Upper lobe of right lung (tissue), 1 donor: ENCODE measurements around the gene C7orf57. TPM values are rescaled to one million over a fixed set of nuclear protein-coding genes. Genes with fewer than 3 reads are reported as not detected.
A peak's percentile ranks its signal among the peaks of the same experiment; 100 is the strongest.

Experiments
- ATAC-seq: fragments of 200-7000 bp; cut with Tn5 transposase; one replicate; pipeline ENCODE4 v1.9.1; 2020; ENCODE audit warnings: mild to moderate bottlenecking, moderate library complexity
- DNase-seq: peaks from one replicate; pipeline ENCODE4 v3.0.0-alpha.2; 2020
- H3K27ac ChIP-seq: fragments of 200-600 bp; one replicate; pipeline ENCODE4 v1.8.0; 2022
- H3K27me3 ChIP-seq: fragments of 200-600 bp; one replicate; pipeline ENCODE4 v1.8.0; 2022; ENCODE audit warnings: mild to moderate bottlenecking
- H3K36me3 ChIP-seq: fragments of 200-600 bp; one replicate; pipeline ENCODE4 v1.8.0; 2022
- H3K4me1 ChIP-seq: fragments of 200-600 bp; one replicate; pipeline ENCODE4 v1.8.0; 2022
- H3K4me3 ChIP-seq: fragments of 200-600 bp; one replicate; pipeline ENCODE4 v1.8.0; 2022; ENCODE audit warnings: mild to moderate bottlenecking
- H3K9me3 ChIP-seq: fragments of 200-600 bp; one replicate; pipeline ENCODE4 v1.8.0; 2022
- intact Hi-C: fragments of 100-400 bp; cut with DNase I; formaldehyde crosslinking; loops from one replicate; pipeline ENCODE4 v1.11.0; 2022
- total RNA-seq: library from RNA; stranded (reverse); fragmentation: NEBNext Ultra II Directional; extraction: Animal tissue kit (Norgen Biotek cat#: 25700); gene quantifications from one replicate; pipeline ENCODE4 v1.2.1, GENCODE V29; 2021
- TF ChIP-seq, protein P1 (sequence below): fragments of 200-600 bp; IDR thresholded peaks from one replicate; pipeline ENCODE4 v1.8.0; 2022; ENCODE audit warnings: antibody characterized with exemption
- donor health status: DM: no; HTN: yes; CAD: no; lungs with severe emphysema.

The C7orf57 gene
- total RNA-seq, 1 donor from 2014 or later = not detected

DNA sequence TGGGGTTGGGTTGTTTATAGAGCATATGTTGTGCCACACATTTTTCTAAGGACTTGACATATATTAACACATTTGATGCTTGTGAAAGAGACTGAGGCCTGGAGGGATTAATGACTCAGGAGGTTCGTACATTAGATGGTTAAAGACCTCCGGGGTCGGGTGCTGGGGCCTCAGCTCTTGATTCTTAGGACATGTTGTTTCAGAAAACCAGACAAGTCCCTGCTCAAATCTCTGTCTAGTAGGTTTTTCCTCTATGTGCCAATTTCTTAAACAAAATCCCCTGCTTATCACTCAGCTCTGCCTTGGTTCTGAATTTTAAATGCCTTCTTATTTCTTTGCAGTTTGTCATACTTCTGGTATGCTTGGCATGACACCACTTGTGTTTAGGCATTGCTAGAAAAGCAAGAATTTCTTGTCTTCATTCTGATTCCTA lies 59.5 kb downstream of the C7orf57 start:
- no peak for DNase-seq
- Histone ChIP-seq H3K27ac (no peak overlapping the region), H3K4me1 (peaks cover 49% of the 10 kb centered on the region), H3K27me3 (no peaks in the 10 kb centered on the region), H3K9me3 (no peaks in the 10 kb centered on the region), H3K36me3 (peaks cover 71% of the 10 kb centered on the region), H3K4me3 (no peak overlapping the region)
- peak; percentile 2 for ATAC-seq
- intact Hi-C loops = no loop called here
- TF ChIP-seq, protein P1, sequence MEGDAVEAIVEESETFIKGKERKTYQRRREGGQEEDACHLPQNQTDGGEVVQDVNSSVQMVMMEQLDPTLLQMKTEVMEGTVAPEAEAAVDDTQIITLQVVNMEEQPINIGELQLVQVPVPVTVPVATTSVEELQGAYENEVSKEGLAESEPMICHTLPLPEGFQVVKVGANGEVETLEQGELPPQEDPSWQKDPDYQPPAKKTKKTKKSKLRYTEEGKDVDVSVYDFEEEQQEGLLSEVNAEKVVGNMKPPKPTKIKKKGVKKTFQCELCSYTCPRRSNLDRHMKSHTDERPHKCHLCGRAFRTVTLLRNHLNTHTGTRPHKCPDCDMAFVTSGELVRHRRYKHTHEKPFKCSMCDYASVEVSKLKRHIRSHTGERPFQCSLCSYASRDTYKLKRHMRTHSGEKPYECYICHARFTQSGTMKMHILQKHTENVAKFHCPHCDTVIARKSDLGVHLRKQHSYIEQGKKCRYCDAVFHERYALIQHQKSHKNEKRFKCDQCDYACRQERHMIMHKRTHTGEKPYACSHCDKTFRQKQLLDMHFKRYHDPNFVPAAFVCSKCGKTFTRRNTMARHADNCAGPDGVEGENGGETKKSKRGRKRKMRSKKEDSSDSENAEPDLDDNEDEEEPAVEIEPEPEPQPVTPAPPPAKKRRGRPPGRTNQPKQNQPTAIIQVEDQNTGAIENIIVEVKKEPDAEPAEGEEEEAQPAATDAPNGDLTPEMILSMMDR = no peak

GRCh38 chr7:48096273-48096672 lies 60.9 kb downstream of the C7orf57 start:
- Histone ChIP-seq H3K4me1 (peaks cover 37% of the 10 kb centered on the region), H3K27ac (peak overlapping the region; percentile 55), H3K4me3 (no peak overlapping the region), H3K36me3 (peaks cover 84% of the 10 kb centered on the region), H3K27me3 (no peaks in the 10 kb centered on the region), H3K9me3 (no peaks in the 10 kb centered on the region)
- TF ChIP-seq, protein P1 = no peak
- peak; percentile 65 for ATAC-seq
- no peak for DNase-seq
- intact Hi-C loops = no loop called here

GRCh38 chr7:48097521-48098231 lies 62.3 kb downstream of the C7orf57 start:
- no peak overlapping the region for H3K4me3 ChIP-seq
- DNase-seq (no peak), ATAC-seq (peak; percentile 38)
- H3K27ac ChIP-seq = peak overlapping the region; percentile 55
- peaks cover 95% of the 10 kb centered on the region for H3K36me3 ChIP-seq
- intact Hi-C loops = no loop called here
- H3K4me1 ChIP-seq = peaks cover 31% of the 10 kb centered on the region
- TF ChIP-seq, protein P1 = no peak
- no peaks in the 10 kb centered on the region for H3K27me3 ChIP-seq
- H3K9me3 ChIP-seq = no peaks in the 10 kb centered on the region

- H3K4me1 ChIP-seq = peaks cover 31% of the 10 kb centered on the region
- no peak overlapping the region for H3K4me3 ChIP-seq
- intact Hi-C loops = no loop called here
- no peaks in the 10 kb centered on the region for H3K9me3 ChIP-seq
- TF ChIP-seq, protein P1 = no peak
- H3K27me3 ChIP-seq = no peaks in the 10 kb centered on the region
- H3K36me3 ChIP-seq = peaks cover 95% of the 10 kb centered on the region
- peak overlapping the region; percentile 15 for H3K27ac ChIP-seq
- no peak for DNase-seq
- no peak for ATAC-seq
Measured at GRCh38 chr7:48098846-48099245, 63.5 kb downstream of the C7orf57 start.

DNA sequence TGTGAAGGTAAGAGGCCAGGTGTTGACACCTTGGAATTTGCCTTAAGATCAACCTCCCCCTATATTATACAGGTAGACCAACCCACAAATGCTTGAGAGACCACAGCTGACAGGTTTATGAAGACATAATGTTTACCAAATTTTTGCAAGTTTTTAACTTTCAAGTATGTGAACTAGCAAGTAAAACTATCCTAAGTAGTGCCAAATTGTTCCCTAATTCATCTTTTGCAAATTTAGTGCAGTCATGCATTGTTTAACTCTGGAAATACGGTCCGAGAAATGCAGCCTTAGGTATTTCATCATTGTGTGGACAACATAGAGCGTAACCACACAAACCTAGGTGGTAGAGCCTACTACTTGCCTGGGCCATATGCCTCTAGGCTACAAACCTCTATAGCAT lies 64.4 kb downstream of the C7orf57 start:
- no peak for ATAC-seq
- Histone ChIP-seq H3K36me3 (peaks cover 94% of the 10 kb centered on the region), H3K27me3 (no peaks in the 10 kb centered on the region), H3K9me3 (no peaks in the 10 kb centered on the region), H3K4me1 (peaks cover 30% of the 10 kb centered on the region), H3K27ac (no peak overlapping the region), H3K4me3 (no peak overlapping the region)
- no peak for DNase-seq
- TF ChIP-seq, protein P1 = no peak
- intact Hi-C loops = no loop called here

DNA sequence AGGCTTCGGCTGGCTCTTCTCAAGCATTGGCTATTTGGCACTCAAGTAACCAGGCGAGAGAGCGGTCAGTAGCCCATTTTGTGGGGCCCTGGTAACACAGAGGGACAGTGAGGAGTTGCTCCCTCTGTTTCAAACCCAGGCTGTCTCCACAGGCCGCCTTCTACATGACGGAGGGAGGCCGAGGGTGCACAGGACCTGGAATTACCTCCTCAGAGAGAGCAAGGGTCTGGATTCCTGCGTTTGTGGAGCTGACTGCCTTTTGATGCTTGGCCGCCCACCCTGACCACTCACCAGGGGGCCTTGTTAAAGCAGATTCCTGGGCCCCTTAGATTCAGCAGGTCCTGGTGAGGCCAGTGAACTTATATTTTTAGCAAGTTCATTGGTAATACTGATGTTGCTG lies 66.0 kb downstream of the C7orf57 start:
- H3K4me3 ChIP-seq = no peak overlapping the region
- no peaks in the 10 kb centered on the region for H3K9me3 ChIP-seq
- no peak for DNase-seq
- H3K27me3 ChIP-seq = no peaks in the 10 kb centered on the region
- intact Hi-C loops = no loop called here
- peaks cover 15% of the 10 kb centered on the region for H3K4me1 ChIP-seq
- H3K36me3 ChIP-seq = peaks cover 94% of the 10 kb centered on the region
- no peak for ATAC-seq
- TF ChIP-seq, protein P1 = no peak
- H3K27ac ChIP-seq = no peak overlapping the region
